NCI-H187 (cell line): ENCODE data around the gene NR6A1.

Source experiments
- DNase-seq, 2 experiments: peaks; one replicate each; lab custom pipeline; 2025; lab: John Stamatoyannopoulos, UW

The NR6A1 gene

DNA sequence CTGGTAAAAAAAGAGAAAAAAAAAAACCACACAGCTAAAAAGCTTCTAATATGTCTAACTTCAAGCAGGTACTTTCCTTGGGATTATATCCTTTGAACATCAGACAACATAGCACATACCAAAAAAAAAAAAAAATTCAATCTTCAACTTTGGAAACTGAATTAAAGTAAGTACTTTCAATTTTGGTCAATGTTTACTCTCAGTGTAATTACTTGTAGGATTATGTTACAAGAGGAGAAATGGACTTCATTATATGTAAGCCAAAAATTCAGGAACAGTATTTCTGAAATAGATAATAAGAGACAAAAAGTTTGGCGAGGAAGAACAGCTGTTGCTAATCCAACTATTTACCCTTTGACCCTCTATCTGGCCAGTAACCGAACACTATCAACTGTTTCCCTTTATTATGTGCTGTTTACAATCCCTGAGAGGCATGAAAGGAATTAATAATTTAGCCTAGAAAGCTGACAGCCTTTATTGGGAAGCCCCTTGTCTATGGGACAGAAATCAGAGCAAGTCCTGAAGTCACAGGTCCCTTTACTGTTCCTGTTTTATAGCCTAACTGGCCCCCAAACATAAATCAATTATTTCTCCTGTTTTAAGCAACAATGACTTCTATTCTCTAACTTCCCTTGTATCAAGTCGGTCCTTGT is 46.6 kb downstream of the NR6A1 start:
- DNase-seq: no peak

DNA sequence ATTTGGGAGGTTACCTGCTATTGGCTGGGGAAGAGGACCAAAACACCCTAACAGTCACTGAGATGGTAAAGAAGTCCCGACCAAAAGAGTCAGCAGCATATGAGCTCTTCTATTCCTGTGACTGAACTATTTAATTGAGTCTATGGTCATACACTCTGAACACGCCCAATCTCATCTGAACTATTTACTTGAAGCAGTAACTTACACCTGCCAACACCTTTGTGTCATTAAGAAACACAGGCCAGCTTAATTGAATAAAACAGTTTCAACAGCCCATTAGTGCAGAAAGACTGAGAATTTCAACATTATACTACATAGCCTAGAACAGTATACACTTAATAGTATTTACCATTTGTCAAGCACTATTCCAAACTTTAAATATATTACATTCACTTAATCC is 47.8 kb downstream of the NR6A1 start:
- no peak for DNase-seq

DNA sequence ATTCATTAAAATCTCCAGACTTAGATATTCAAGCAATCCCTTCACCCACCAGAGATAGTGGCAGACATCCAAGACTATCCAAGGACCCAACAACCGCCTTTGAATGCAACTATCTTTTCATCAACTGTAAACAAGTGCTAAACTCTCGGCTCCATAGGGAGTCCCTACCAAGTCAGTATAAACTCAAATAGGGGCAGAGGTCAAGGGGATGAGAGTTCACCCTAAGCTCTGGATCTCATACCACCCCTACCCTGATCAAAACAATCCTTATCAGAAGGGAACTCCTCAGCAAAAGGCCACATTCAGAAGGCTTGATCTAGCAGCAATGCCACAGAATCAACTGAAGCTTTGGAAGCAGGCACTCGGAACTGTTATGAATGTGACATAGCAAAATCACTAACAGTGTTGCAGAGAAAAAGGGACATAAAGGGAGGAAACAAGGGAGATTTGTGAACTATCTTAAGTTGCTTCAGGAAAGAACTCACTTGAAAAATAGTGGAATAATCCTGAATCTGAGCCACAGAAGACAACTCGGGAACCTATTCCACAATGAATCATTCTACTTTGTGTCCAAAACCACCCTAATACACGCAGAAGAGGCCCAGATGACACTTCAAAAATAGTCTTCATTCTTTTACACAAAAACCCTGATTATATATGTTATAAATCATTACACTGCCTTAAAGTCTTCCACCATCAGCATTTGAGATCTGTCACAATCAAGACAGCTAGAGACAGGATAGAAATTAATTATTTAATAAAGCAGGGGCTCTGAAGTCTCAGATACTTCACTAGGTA is 49.8 kb downstream of the NR6A1 start:
- DNase-seq: no peak

DNA sequence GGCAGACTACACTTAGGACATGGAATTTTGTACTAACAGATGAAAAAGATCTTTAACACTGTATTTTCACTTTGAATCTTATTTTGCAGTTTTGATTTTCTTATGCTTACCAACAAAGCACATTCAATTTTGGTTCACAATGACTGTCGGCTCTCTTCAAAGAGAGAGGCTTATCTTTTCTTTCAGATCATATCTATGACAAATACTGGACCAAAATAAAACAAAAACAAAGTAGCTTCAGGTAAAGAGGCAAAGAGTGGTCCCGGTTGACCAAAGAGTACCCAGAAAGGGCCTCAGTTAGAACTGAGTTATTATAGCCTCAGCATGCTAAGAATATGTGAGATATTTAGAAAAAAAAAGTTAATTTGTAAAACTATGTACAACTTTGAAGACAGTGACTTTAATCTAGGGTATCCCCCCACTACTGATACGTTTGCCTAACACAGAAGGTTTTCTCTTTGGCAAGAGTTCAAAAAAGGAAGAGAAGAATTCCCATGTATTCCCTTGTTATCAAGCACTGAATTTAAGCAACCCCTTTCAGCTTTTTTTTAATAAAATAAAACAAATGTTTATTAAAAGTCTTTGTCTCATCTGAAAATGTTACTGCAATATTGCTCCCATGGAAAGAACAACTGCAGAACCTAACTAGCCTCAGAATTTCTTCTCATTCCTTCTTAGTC is 50.5 kb downstream of the NR6A1 start:
- DNase-seq: no peak

DNA sequence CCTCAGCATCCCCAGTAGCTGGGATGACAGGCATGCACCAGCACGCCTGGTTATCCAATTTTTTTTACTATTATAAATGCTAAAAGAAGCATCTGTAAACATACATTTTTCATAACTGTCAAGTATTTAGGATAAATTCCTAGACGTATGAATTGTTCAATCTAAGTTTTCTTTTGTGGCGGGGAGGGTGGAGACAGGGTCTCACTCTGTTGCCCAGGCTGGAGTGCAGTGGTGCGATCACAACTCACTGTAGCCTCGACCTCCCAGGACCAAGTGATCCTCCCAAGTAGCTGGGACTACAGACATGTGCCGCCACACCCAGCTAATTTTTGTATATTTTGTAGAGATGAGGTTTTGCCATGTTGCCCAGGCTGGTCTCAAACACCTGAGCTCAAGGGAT is 52.2 kb downstream of the NR6A1 start:
- no peak for DNase-seq

DNA sequence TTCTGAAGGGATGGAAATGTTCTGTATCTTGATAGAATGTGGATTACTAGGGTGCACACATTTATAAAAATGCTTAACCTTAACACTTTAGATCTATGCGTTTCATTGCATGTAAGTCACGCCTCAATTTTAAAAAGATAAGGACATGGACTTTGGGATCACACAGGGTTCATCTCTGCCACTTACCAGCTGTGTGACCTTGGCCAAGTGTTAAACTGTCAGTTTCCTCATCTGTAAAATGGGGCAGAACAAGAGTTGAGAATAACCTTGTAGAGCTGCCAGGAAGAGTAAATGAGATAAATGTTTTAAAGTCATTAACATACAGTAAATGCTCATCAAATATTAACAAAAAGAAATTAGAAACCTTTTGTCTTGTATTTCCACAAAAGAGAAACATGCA is 53.5 kb downstream of the NR6A1 start:
- no peak for DNase-seq

DNA sequence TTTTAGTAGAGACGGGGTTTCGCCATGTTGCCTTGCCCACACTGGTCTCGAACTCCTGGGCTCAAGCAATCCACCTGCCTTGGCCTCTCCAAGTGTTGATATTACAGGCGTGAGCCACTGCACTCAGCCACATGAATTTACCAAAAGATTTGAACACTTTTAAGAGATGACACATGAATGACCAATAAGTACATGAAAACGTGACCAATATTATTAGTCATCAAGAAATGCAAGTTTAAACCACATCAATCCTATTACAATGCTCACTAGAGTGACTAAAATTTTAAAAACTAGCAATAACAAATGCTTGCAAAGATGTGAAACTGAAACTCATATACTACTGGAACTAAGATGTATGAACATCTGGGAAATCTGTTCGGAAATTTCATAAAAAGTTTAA is 54.3 kb downstream of the NR6A1 start:
- no peak for DNase-seq

DNA sequence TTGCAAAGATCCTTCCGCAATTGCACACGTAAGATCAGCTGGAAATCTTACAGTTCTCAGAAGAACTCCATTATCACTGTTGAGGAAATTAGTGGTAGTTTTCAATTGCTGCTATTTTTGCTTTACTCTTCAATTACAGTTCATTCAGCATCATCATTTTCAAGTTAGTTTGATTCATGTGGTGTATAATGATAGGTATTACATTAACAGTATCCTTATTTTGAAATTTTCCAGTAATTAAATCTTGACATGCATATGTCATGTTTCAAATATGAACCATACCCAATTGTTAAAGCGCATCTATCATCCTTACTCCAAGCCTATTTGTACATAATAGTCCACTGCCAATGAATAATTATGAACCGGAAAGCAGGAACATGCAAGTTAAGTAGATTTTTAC is 60.3 kb downstream of the NR6A1 start:
- no peak for DNase-seq

DNA sequence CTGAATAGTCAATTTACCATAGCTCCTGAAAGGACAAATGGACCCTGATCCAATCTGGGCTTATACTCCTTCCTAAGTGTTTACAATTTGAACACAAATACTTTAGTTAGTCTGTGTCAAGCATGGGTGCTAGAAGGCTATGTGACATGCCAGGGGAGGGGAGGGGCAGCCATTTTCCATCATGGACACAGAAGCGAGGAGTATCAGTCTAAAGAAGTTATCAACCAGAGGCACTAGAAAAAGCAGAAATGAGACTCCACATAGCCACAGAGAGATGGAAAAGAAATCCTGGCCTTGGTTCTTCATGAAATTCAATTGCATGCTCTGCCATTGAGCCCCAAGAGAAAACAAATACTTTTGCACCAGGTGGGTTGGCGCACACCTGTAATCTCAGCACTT is 61.8 kb downstream of the NR6A1 start:
- no peak for DNase-seq

DNA sequence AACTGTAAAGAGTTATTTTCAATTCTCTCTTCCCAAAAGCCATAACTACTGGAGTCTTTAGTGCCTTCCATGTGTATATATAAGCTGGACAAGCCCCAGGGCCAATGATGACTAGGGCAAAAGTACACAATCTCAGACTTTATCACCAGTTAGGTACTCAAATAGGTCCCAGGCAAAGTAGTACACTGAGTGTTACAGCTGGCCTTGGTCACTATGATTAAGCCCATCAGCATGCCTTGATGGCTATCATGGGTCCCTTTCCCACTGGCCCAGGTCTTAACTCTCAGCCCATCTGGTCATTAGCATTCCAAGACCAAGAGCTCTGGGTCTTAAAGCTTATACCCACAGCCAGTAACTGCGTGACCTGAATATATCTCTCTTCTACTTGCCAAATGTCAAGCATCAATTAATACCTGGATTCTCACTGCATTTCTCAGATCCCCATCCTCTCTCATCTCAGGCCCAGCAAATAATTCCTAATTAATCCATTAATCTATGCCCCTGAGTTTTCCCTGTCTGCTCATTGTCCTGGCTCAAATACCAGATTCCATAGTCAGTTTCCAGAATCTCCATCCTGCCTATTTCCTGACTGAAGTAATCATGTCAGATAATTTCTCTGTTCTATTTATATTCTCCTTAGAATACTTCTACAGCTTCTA is 62.3 kb downstream of the NR6A1 start:
- DNase-seq: no peak

DNA sequence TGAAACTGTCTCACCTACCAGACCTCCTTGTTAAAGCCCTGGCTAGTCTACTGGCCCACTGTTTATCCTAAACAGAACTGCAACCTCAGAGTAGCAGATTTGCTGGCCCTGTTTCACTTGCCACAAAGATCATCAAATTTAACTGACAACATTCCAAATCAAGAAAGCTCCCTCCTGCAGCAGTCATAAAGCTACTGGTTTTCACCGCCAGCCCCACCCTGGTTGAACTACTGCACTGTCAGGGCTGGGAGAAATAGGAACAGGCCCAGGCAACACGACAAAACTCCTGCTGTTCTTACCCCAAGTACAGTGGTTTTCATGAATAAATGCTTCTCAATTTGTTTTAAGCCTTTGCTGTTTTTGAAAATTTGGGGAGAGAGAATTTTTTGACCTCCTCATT is 63.0 kb downstream of the NR6A1 start:
- DNase-seq: no peak

DNA sequence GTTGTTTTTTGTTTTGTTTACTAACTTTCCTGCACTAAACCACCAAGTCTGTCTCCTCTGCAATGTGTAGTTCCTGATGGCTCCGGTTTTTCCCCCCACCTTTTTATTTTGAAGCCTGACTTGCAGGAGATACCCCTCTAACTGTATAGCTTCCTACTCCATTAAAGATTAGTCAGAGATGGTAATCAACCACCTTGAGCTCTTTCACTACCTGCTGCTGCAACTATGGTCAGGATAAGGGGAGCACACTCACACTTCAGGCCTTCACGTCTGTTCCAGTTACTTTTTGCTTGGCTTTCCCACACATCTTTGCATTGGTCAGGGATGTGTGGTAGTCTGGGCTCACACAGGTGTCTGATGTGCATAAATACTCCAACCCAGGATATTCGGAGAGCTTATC is 63.4 kb downstream of the NR6A1 start:
- DNase-seq: no peak

DNA sequence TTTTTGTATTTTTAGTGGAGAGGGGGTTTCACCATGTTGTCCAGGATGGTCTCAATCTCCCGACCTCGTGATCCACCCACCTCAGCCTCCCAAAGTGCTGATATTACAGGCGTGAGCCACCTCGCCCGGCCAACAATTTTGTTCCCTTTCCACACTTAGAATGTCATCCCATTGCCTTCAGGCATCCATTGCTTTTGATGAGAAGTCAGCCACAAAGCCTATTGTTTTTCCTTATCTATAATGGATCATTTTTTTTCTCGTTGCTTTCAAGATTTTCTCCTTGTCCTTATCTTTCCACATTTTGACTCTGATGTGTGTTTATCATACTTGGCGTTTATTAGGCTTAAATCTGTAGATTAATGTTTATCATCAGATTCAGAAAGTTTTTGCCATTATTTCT is 64.4 kb downstream of the NR6A1 start:
- DNase-seq: no peak

DNA sequence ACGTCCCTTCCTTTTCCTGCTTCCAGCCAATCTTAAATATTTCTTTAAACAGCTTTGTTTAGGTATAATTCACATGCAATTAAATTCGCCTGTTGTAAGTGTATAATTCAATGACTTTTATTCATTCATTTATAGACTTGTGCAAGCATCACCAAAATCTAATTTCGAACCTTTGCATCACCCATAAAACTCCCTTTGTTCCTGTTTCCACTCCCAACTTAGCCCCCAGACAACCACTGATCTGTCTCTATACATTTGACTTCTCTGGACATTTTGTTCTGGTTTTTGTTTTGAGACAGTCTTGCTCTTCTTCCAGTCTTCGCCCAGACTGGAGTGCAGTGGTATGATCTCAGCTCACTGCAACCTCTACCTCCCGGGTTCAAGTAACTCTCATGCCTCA is 71.5 kb downstream of the NR6A1 start:
- no peak for DNase-seq

DNA sequence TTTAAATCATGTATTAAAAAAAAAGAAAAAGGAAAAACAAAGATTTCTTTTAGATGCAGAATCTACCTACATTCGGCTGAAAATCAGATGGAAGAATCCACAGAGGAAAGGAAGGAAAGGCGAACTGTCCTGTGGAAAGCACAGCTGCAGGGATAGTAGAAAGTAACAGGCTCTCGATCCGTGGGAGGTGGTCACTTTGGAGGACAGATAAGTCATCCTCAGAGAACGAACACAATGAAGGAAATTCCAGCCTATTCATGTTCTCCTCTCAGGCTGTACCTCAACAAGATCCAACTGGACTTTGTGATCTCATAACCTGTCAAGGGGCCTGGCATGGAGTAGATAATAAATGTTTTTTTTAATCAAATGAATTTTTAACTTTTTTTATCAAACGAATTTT is 72.8 kb downstream of the NR6A1 start:
- DNase-seq: no peak

DNA sequence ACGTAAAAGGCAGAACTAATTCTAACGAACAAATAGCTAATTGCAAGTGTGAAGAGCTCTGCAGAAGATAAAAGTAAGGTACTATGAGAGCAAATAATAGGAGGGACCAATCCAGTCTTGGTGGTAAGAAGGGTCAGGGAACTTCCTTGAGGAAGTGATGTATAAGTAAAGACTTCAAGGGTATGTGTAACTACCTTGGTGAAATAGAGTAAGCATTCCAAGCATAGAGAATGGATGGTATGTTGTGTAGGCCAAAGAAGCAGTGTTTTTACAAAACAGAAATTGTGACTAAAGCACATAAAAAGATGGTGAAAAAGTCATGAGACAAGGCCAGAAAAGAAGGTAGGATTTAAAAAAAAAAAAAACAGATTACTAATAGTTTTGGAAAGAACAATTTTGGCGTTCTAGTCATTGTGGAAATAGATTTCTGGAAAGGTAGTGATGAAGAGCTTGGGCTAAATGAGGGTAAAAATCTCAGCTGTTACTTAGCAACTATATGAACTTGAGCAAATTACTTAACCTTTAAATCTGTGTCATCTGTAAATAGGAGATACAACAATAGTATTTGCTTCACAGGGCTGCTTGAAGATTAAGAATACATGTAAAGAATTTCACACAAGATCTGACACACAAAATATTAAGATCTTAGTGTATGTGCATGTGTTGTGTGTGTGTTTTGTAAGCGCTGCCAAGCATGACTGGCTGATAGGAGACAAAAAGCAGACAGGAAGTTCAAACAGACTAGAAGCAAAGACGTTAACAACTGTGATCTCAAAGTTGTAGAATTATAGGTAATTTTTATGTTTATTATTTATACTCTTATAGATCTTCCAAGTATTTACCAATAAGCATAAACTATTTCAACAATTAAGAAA is 73.5 kb downstream of the NR6A1 start:
- no peak for DNase-seq

DNA sequence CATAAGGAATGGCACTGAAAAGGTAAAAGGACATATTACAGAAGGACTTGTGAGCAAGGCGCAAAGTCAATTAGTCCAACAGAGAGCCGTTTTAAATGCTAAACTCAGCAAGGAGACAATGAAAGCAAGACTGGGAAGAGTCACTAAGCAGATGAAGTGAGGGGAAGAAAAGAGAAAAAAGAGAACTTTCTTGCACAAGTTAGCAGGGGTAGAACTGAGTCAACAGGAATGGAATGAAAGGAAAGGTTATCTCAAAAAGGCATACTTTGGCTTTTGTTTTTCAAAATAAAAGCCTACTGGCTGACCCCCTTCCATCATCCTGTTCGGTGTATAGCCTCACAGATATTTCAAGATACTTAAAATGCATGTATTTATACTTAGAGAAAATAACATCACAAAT is 75.0 kb downstream of the NR6A1 start:
- no peak for DNase-seq

DNA sequence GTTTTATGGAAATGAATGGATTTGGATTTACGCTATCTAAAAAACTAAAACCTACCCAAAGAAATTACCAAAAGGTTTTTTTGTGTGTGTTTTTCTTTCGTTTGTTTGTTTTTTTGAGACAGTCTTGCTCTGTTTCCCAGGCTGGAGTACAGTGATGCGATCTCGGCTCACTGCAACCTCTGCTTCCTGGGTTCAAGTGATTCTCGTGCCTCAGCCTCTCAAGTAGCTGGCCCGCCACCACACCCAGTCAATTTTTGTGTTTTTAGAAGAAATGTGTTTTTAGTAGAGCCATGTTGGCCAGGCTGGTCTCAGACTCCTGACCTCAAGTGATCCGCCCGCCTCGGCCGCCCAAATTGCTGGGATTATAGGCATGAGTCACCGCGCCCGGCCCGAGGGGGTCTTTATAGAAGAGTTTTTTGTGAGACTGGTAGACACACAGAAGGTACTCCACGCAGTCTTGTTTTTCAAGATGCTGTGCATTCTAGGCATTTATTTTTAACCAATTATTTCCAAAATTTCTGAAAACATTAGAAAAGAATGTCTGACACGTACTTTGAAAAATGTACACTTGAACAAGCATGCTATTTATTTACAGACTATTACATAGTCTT is 75.7 kb downstream of the NR6A1 start:
- no peak for DNase-seq

DNA sequence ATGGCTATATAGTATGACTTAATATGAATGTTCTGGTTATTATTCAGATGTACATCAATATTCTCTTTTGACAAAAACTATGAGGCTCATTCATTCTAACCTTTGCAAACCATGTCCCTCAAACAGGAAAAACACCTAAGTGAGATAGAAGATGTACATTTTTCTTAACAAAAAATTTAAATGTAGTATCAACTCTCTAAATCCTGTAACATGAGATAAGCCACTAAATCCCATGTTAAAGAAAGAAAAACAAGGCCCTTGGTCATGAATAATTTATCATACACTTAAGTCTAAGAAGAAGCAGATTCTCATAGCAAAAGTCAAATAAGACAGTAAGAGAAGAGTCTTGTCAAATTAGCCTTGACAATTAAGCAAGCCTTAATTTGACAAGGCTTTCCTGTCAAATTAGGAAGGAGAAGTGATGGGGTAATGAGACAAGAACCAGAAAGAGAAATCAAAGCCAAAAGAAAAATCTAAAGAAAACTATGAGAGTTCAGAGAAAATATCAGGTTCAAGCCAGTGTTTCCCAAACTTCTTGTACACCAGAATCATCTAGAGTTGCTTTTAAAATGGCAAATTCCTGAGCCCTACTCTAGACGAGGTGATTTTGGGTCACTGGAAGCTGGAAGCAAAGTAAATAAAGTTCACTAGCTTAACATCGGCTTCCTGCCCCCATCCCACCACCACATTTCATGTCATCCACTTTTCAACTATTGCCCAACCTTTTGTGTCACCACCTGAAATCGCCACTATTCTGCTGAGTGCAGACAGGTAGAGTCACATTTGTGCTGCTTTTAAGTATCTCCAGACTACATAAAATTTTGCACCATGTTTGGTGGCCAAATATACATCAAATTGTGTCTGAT is 76.5 kb downstream of the NR6A1 start:
- no peak for DNase-seq

DNA sequence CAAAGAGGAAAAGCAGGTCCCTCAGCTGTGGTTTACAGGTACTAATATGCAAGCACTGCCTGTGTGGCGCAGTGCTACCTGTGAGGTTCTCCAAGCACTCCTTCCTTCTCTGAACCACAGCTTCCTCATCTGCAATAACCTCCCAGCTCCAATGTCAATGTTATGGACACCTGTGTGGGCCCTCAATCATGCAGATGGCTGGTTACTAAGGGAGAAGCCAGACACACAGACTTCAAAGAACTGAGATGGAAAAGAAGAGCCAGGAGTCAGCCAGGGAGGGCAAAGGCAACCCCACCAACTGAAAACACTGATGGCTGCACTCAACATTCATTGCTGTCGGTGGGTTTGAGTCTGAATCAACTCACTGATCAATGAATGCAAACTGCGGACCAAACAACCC is 77.7 kb downstream of the NR6A1 start:
- DNase-seq: no peak
